ENCODE data around the gene GBE1. TPM values are rescaled to one million over a fixed set of nuclear protein-coding genes. Genes with fewer than 3 reads are reported as not detected.

The GBE1 gene
- total RNA-seq, 1 donor from 2014 or later: 32.5 TPM

DNA sequence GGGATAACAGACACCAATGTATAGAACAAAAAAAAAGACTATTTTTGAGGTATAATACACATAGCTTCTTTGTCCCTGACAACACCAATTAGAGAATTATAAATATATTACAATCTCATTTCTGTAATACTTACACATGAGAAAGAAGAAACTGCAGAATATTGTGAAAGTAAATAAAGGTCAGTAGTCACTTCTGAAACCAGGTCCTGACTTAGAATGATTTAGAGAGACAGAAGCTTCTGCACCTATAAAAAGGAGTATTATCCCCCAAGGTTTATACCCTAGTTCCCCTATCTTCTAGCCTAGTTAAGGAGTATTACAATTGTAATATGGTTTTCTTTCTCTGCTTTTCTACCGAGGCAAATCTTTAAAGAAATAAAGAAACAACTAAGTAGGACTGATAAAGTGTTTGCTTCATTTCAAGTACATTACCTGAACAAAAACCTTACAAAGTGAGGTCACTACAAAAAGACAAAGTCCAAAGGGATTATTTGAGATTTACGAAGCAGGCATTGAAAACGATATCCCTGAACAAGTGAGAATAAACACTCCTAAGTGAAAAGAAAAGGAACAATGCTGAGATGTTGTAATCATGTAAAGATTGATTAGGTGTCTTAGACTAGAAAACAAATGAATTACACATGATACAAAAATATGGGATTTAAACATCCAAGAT is 103.0 kb downstream of the GBE1 start:
- POLR2A ChIA-PET: no interaction called here
- CTCF ChIA-PET: no interaction called here
- ATAC-seq (ENCODE audit: low read depth): no peak
- no peaks in the 10 kb centered on the region for H3K27me3 Mint-ChIP-seq
- H3K36me3 Mint-ChIP-seq (ENCODE audit: low read depth): no peaks in the 10 kb centered on the region
- no peak overlapping the region for H3K27ac Mint-ChIP-seq
- no peaks in the 10 kb centered on the region for H3K9me3 Mint-ChIP-seq
- H3K4me1 Mint-ChIP-seq: no peaks in the 10 kb centered on the region
- no peak for DNase-seq
- no peak for TF ChIP-seq CTCF (IDR thresholded peaks at IDR 0.05)
- intact Hi-C loops (cut with micrococcal nuclease): no loop called here
- H3K4me3 Mint-ChIP-seq: no peak overlapping the region

- Mint-ChIP-seq H3K4me3 (no peak overlapping the region), H3K27ac (no peak overlapping the region), H3K4me1 (no peaks in the 10 kb centered on the region), H3K27me3 (no peaks in the 10 kb centered on the region), H3K9me3 (no peaks in the 10 kb centered on the region), H3K36me3 (ENCODE audit: low read depth) (peaks cover 3% of the 10 kb centered on the region)
- ATAC-seq (ENCODE audit: low read depth) (no peak), DNase-seq (no peak)
- TF ChIP-seq CTCF (IDR thresholded peaks at IDR 0.05): no peak
- ChIA-PET POLR2A (no interaction called here), CTCF (no interaction called here)
- intact Hi-C loops (cut with micrococcal nuclease): no loop called here
Observed at GRCh38 chr3:81651139-81651538, 110.3 kb downstream of the GBE1 start.

- Mint-ChIP-seq H3K9me3 (no peaks in the 10 kb centered on the region), H3K27ac (no peak overlapping the region), H3K27me3 (no peaks in the 10 kb centered on the region), H3K4me1 (no peaks in the 10 kb centered on the region), H3K4me3 (no peak overlapping the region), H3K36me3 (ENCODE audit: low read depth) (peaks cover 3% of the 10 kb centered on the region)
- ChIA-PET POLR2A (no interaction called here), CTCF (no interaction called here)
- DNase-seq (no peak), ATAC-seq (ENCODE audit: low read depth) (no peak)
- TF ChIP-seq CTCF (IDR thresholded peaks at IDR 0.05): no peak
- intact Hi-C loops (cut with micrococcal nuclease): no loop called here
Observed at GRCh38 chr3:81650187-81650586, 111.3 kb downstream of the GBE1 start.

DNA sequence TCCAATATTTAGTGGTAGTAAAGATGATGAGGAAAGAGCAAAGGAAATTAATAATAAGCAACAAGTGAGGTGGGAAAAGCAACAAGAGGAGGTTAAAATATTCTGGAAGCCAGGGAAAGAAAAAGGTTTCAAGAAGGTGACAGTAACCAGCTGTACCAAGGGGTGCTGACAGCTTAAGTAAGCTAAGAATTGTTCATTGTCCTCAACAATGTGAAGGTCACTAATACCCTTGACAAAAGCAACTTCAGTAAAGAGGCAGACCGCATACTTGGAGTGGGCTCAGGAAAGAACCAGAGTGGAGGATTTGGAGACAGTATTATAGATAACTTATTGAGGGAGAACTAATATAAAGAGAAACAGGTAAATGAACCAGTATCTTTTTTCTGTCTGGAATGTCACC is 116.2 kb downstream of the GBE1 start:
- CTCF ChIA-PET: no interaction called here
- POLR2A ChIA-PET: no interaction called here
- peaks cover 5% of the 10 kb centered on the region for H3K36me3 Mint-ChIP-seq (ENCODE audit: low read depth)
- H3K27me3 Mint-ChIP-seq: no peaks in the 10 kb centered on the region
- no peaks in the 10 kb centered on the region for H3K4me1 Mint-ChIP-seq
- no peak for ATAC-seq (ENCODE audit: low read depth)
- H3K4me3 Mint-ChIP-seq: no peak overlapping the region
- no peaks in the 10 kb centered on the region for H3K9me3 Mint-ChIP-seq
- DNase-seq: no peak
- no peak overlapping the region for H3K27ac Mint-ChIP-seq
- no peak for TF ChIP-seq CTCF (IDR thresholded peaks at IDR 0.05)
- intact Hi-C loops (cut with micrococcal nuclease): no loop called here

DNA sequence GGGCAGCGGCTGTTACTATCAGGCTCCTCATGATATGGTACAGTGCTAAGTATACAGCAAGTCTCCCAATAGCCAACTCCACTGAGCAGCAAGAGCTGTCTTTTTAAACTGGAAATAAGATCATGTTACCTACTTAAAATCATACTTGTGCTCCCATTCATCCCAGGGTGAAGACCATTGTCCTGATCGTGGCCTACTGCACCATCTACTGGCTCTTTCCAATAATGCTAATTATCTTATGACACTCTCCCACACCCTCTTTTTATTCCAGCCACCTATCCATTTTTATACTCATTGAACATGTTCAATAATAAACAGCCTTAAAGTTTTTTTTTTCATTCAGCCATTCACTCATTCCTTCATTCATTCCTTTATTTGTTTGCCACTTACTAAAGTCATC is 117.7 kb downstream of the GBE1 start:
- Mint-ChIP-seq H3K4me3 (no peak overlapping the region), H3K36me3 (ENCODE audit: low read depth) (peaks cover 4% of the 10 kb centered on the region), H3K4me1 (no peaks in the 10 kb centered on the region), H3K27ac (no peak overlapping the region), H3K9me3 (no peaks in the 10 kb centered on the region), H3K27me3 (no peaks in the 10 kb centered on the region)
- ATAC-seq (ENCODE audit: low read depth) (no peak), DNase-seq (no peak)
- ChIA-PET CTCF (no interaction called here), POLR2A (no interaction called here)
- no peak for TF ChIP-seq CTCF (IDR thresholded peaks at IDR 0.05)
- intact Hi-C loops (cut with micrococcal nuclease): no loop called here

Data from activated B cell treated with CpG ODN at 0.5 μM for 24 hours (primary cell).